Upper lobe of left lung (tissue), 4 donors: ENCODE measurements around the gene MAP1B.

Experiments
- CTCF ChIP-seq, 6 experiments: fragments of 450-650 bp in 4 of 6; fragments of 200-600 bp in 2 of 6; sonication (generic) in 2 of 6; IDR thresholded peaks; one replicate each; pipeline ENCODE4 v1.5.1; 2016 to 2019; ENCODE audit warnings: antibody characterized with exemption in 6 of 6
- POLR2A ChIP-seq, 4 donors: fragments of 450-650 bp; IDR thresholded peaks; one replicate each; pipeline ENCODE4 v1.5.1; 2016 to 2017; ENCODE audit warnings: antibody characterized with exemption in 4 of 4, mild to moderate bottlenecking in 2 of 4

GRCh38 chr5:72232838-72233237 lies 125.6 kb downstream of the MAP1B start:
- no peak for TF ChIP-seq CTCF (IDR thresholded peaks at IDR 0.05)
- no peak for TF ChIP-seq POLR2A (IDR thresholded peaks at IDR 0.05)
